CD4-positive, alpha-beta T cell treated with Interleukin-15 for 1 hour (primary cell): ENCODE results near the gene CASK.
"Not testable (repeated sequence)": the region's sequence is repeated elsewhere in the genome, so short reads cannot be mapped to it uniquely, and the experiment has no call there.

Experiments
- DNase-seq: peaks from one replicate; pipeline ENCODE4 v3.0.0-alpha.2; 2020

The CASK gene

GRCh38 chrX:41722816-41723618 lies 200.3 kb downstream of the CASK start:
- DNase-seq, result no peak

GRCh38 chrX:41722214-41722613 lies 201.1 kb downstream of the CASK start:
- DNase-seq, result no peak

DNA sequence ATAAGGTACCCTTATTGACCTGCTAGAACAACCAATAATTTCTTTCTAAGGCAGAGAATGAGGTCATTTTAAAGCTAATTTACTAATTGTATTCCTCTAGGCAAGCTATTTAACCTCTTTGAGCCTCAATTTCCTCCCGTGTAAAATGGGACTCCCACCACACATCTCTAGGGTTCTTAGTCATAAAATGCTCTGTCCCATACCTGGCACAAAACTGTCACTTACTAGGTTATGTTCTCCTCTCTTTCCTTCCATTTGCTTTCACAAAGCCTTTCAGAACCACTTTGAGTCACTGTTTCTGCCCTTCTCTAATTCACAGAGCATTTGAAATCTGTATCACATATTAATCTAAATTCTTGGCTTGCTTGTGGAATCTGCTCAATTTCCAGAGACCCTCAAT lies 201.8 kb downstream of the CASK start:
- DNase-seq, result no peak

- DNase-seq, result peak; percentile 59
Measured at GRCh38 chrX:41720125-41720779, 203.1 kb downstream of the CASK start.

DNA sequence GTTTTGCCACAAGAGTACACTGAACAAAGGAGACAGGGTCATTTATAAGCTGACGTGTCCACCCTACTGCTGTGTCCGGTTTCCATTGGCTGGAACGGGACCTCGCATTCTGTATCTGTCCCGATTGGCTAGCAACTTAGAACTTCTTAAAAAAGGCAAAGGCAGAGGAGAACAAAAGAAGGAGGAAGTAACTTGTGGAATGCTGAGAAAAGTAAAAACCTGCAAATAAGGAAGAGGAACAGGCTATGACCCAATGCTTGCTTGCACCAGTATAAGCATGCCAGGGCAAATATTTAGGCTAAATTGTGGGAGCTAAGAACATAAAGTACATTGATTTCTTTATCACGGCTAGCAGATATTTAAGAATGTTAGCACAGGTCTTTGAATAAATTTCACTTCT lies 203.7 kb downstream of the CASK start:
- DNase-seq, result not testable (repeated sequence)

DNA sequence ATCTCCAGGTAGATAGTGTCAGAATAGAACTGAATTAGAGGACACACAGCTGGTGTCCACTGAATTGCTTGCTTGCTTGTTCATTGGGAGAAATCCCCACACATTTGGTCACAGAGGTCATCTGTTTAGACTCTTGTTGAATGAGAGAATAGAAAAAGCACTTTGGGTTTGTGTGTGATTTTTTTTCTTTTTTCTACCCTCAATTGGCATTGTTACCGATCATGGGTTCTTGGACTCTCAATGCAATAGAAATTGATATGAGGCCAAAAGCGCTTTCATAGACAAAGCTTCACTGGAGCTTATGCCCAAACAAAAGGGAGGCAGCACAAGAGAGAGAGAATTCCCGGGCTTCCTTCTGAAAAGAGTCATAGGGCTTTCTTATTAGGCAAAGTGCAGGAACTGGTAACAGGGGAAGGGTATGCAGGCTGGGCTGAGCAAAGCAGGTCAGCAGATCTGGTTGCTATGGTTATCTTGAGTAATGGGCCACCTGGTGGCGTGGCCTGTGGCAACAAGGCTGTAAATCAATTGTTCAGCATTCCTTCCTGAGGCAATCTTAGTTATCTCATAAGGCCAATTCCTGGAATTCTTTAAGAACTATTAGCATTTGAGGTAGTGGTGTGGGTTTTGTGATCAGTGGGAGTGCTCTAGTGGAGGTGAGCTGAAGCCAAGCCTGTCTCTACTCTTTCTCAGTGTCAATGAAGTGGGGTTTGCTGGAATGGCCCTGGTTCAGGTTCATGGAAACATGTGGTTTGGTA lies 204.7 kb downstream of the CASK start:
- DNase-seq, result no peak

- no peak for DNase-seq
Measured at GRCh38 chrX:41716767-41717473, 206.4 kb downstream of the CASK start.

GRCh38 chrX:41716222-41716621 lies 207.1 kb downstream of the CASK start:
- no peak for DNase-seq

- DNase-seq, result no peak
Measured at GRCh38 chrX:41711021-41711667, 212.2 kb downstream of the CASK start.

- DNase-seq, result no peak
Measured at GRCh38 chrX:41708486-41708885, 214.9 kb downstream of the CASK start.

GRCh38 chrX:41707218-41707617 lies 216.1 kb downstream of the CASK start:
- no peak for DNase-seq

GRCh38 chrX:41705680-41706374 lies 217.5 kb downstream of the CASK start:
- no peak for DNase-seq

- no peak for DNase-seq
Measured at GRCh38 chrX:41705042-41705441, 218.3 kb downstream of the CASK start.

DNA sequence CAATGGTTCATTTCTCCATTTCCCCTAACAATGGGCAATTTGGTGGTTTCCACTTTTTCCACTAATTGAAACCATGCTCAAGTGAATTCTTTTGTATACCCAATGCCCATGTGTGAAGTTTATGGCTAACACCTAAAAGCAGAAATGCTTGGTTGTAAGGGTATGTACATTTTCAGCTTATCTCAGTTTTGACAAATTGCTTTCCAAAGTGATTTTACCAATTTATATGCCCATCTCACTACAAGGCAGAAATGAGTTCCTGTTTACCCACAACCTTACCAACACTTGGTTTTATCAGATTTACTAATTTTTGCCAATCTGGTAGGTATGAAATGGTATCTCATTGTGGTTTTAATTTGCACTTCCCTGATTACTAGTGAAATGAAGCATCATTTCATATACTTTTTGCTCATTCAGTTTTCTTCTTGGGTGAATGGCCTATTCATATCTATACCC lies 219.8 kb downstream of the CASK start:
- DNase-seq, result no peak

GRCh38 chrX:41695426-41695825 lies 227.9 kb downstream of the CASK start:
- DNase-seq, result no peak

- no peak for DNase-seq
Measured at GRCh38 chrX:41693024-41693423, 230.3 kb downstream of the CASK start.

DNA sequence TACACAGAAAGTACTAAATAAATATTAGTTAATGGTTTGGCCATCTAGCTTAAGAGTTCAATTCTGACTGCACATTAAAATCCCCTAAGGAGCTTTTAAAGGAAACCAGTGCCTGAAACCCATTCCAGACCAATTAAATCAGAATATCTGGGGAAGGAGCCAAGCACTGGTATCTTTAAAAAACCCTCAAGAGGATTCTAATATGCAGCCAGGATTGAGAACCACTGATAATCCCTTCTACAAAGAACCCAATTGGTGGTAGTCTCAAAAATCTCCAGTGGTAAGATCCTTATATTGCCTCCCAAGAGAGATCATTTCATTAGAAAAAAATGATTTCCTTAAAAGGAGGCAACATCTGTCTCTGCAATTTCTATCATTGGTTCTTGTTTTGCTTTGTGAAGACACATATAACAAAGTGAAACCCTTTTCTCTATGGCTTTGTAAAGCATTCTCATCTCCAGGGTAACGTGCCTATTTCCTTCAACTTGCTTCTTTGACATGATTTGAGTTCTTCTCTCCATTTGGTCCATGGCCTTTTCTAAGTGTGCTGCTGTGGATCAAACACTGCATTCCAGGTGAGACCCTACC lies 231.1 kb downstream of the CASK start:
- DNase-seq, result no peak

DNA sequence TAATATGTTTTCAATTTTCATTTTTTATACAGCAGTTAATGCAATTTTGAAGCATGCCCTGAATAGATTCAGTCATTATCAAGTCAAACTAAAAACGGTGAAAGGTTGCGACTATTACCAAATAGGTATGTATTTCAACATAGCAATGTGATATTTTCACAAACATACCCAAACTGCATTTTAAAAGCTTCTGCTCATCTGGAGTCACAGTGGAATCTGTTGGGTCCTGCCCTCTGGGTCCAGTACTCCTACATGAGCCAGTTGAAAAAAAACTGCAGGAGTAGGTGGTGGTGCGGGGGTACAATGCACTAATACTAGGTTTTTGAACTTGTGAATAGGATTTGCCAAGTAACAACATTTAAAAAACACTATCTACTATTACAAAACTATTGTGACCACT lies 233.6 kb downstream of the CASK start:
- no peak for DNase-seq

GRCh38 chrX:41688835-41689234 lies 234.5 kb downstream of the CASK start, which contains the start of gene GPR34:
Gene GPR34 (plus strand): TSS chrX:41688973. CDS start chrX:41695634, 6,661 bp downstream.
- DNase-seq, result no peak

GRCh38 chrX:41688156-41688555 lies 235.2 kb downstream of the CASK start:
- no peak for DNase-seq

DNA sequence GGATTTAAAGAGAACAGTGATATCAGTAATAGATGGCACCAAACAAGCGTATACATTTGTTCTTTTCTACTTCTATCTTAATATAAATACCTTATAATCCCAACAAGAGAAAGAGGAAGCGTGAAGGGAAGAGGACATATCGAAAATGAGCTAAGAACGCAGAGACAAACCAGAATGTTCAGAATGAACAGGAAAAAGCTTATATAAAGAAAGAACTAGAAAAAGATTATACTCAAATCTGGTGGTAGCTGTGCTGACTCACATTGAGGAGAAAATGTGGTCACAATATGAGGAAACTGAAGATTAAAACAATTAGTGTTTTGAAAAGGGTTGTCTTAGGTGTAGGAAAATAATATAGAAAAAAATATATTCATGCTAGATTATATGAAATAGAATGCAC lies 236.6 kb downstream of the CASK start:
- no peak for DNase-seq
